Stimulated activated CD4-positive, alpha-beta T cell treated with anti-CD3 and anti-CD28 coated beads, Interleukin-1b, Interleukin-23, amount 100 ng/mL, for 48 hours (primary cell): ENCODE data around the gene SMARCD2.
"Not testable (repeated sequence)": the region's sequence is repeated elsewhere in the genome, so short reads cannot be mapped to it uniquely, and the experiment has no call there.

Experiments used
- DNase-seq: peaks from one replicate; pipeline ENCODE4 v3.0.0-alpha.2; 2020

The SMARCD2 gene

GRCh38 chr17:63842540-63843386, at the start of gene SMARCD2:
Gene SMARCD2 (minus strand): TSS chr17:63842685. CDS start chr17:63842674, 11 bp downstream.
- DNase-seq, result peak; percentile 99

GRCh38 chr17:63889026-63889848, 46.8 kb upstream of the SMARCD2 start:
- not testable (repeated sequence) for DNase-seq

GRCh38 chr17:63885119-63885518, 42.6 kb upstream of the SMARCD2 start:
- not testable (repeated sequence) for DNase-seq

GRCh38 chr17:63882626-63883126, 40.2 kb upstream of the SMARCD2 start:
- not testable (repeated sequence) for DNase-seq

- DNase-seq, result peak; percentile 66
Measured at GRCh38 chr17:63881935-63882601, 39.6 kb upstream of the SMARCD2 start, which contains the start of gene GH2. Gene GH2 (minus strand): TSS chr17:63881944. CDS start chr17:63881801, 143 bp downstream.

- not testable (repeated sequence) for DNase-seq
Measured at GRCh38 chr17:63881337-63881736, 38.9 kb upstream of the SMARCD2 start.

GRCh38 chr17:63880706-63881105, 38.2 kb upstream of the SMARCD2 start:
- no peak for DNase-seq

GRCh38 chr17:63878413-63878812, 35.9 kb upstream of the SMARCD2 start:
- not testable (repeated sequence) for DNase-seq

GRCh38 chr17:63874693-63875092, 32.2 kb upstream of the SMARCD2 start:
- DNase-seq, result not testable (repeated sequence)

GRCh38 chr17:63874061-63874626, 31.7 kb upstream of the SMARCD2 start:
- DNase-seq, result not testable (repeated sequence)

GRCh38 chr17:63873577-63873976, 31.1 kb upstream of the SMARCD2 start, which contains the start of gene CSH2:
Gene CSH2 (minus strand): TSS chr17:63873677. CDS start chr17:63873614, 63 bp downstream.
- not testable (repeated sequence) for DNase-seq

GRCh38 chr17:63871646-63872365, 29.3 kb upstream of the SMARCD2 start:
- DNase-seq, result not testable (repeated sequence)

GRCh38 chr17:63870292-63870665, 27.8 kb upstream of the SMARCD2 start:
- DNase-seq, result not testable (repeated sequence)

GRCh38 chr17:63869491-63870291, 27.2 kb upstream of the SMARCD2 start:
- DNase-seq, result not testable (repeated sequence)

GRCh38 chr17:63866625-63867024, 24.1 kb upstream of the SMARCD2 start:
- not testable (repeated sequence) for DNase-seq

- no peak for DNase-seq
Measured at GRCh38 chr17:63859257-63859656, 16.8 kb upstream of the SMARCD2 start.

- DNase-seq, result not testable (repeated sequence)
Measured at GRCh38 chr17:63856425-63856824, 13.9 kb upstream of the SMARCD2 start.

GRCh38 chr17:63855185-63855584, 12.7 kb upstream of the SMARCD2 start:
- DNase-seq, result no peak

- no peak for DNase-seq
Measured at GRCh38 chr17:63854709-63855108, 12.2 kb upstream of the SMARCD2 start.

- no peak for DNase-seq
Measured at GRCh38 chr17:63853260-63853659, 10.8 kb upstream of the SMARCD2 start.

GRCh38 chr17:63850401-63850800, 7.9 kb upstream of the SMARCD2 start:
- no peak for DNase-seq
